COLO668 (cell line): ENCODE measurements around the gene ATP9A.
A peak's percentile ranks its signal among the peaks of the same experiment; 100 is the strongest.

Source experiments
- DNase-seq: peaks from one replicate; lab custom pipeline; 2025; ENCODE audit not compliant: unreplicated experiment; lab: John Stamatoyannopoulos, UW

ATP9A gene

DNA sequence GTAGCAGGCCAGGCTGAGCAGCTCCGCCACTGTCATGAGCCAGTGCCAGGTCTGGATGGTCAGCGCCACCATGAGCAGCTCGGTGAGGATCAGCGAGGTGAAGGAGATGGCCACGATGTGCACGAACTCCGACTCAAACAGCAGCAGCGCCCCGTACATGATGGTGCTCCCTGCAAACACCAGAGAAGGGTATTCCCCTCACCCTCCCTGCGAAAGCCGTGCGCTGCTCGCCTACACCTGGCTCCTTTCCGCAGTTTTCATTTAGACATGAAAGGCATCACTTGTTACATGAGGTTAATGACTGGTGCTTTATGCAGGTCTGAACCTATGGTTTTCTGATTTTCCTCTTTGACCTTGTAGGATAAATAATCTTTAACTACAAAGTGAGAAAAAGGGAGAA lies 163.3 kb downstream of the ATP9A start:
- no peak for DNase-seq

DNA sequence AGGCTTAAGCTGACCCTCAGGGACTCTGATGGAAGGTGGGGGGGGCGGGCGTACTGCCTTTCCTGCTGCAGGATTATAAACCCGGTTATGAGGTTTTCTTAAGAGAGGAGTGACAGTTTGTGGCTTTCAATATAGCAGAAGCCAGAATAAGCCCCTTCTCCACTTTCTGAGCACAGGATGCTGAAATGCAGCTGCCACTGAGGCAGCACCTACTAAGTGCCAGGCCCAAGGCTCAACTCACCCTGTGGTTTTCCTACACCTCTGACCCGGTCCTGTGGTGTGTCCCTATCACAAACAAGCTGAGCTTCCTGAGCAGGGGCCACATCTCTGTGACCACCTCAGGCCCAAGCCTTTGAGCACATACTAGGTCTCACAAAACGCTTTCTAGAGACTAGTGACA lies 166.1 kb downstream of the ATP9A start:
- DNase-seq = no peak

- no peak for DNase-seq
Observed at GRCh38 chr20:51600950-51601349, 167.2 kb downstream of the ATP9A start.

- no peak for DNase-seq
Observed at GRCh38 chr20:51600016-51600420, 168.2 kb downstream of the ATP9A start.

- DNase-seq = no peak
Observed at GRCh38 chr20:51598556-51598955, 169.6 kb downstream of the ATP9A start.

DNA sequence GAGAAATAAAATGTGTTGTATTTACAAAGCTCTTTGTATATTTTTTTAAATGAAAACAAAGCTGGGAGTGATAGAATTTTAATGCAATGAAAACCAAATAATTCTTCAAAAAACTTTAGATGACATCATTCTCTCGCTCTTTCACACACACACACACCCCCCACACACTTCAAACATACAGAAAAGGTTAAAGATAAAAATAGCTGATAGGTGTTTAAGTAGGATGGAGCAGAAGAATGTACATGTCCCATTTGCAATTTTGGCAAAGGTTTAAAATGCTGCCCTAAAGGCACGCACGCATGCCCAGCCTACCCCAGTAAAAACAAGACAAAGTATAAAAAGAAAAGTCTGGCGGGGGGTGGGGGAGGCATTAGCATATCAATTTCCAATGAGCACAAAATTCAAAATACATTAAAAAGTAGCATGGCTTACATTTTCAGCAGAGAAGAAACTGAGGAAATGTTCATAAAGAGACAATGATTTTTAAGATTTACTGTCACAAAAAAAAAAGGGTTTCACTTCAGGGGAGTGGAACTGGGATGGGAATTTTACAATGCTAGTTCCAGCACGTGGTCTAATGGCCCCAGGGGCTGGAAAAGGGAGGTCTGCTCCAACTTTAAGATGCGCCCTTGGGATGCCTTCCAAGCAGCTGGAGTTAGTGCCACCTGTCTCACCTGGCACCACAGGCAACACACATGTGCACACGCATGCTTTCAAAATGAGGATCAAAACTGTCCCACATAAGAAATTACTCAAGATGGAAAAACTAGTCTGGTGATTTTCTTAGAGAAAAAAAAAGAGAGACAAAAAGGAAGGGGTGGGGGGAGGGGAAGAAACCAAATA lies 170.6 kb downstream of the ATP9A start:
- DNase-seq = no peak

- DNase-seq = no peak
Observed at GRCh38 chr20:51596668-51597388, 171.4 kb downstream of the ATP9A start.

- DNase-seq = no peak
Observed at GRCh38 chr20:51595744-51596143, 172.4 kb downstream of the ATP9A start.

GRCh38 chr20:51595058-51595532 lies 173.1 kb downstream of the ATP9A start:
- peak; percentile 83 for DNase-seq

DNA sequence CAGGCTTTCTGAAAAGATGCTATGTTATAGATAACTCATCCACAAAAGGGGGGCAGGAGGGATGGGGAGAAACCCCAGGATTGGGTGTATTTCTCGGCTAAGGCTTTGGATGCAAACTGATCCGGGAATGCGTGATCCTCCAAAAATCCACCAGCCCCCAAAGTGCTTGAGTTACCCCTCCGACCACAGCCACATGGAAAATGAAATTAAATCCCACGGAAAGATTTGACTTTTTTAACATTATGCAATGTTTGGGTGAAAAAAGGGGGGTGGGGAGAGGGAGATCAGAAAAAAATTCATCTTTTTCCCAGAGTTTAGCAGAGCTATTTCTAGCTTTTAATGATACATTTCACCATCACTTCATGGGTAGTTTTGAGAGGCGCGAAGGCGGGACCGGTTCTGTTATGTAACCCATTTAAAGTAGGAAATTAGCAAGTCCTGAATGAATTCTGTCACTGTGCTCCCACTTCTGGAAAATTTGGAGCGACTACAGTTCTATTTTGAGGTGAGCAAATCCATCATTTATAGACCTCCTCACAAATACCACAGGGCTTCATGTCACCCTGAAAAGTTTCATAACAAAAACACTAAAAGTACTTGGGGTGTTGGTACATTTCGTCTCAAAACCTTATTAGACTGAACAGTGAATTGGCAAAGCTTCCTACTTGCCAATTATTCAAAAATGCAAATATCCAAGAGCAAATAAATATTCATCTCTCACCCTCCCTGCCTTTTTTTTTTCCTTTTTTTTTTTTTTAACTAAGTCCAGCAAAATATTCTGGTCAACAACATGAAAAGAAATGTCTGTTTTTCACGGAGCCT lies 173.7 kb downstream of the ATP9A start:
- DNase-seq = no peak

DNA sequence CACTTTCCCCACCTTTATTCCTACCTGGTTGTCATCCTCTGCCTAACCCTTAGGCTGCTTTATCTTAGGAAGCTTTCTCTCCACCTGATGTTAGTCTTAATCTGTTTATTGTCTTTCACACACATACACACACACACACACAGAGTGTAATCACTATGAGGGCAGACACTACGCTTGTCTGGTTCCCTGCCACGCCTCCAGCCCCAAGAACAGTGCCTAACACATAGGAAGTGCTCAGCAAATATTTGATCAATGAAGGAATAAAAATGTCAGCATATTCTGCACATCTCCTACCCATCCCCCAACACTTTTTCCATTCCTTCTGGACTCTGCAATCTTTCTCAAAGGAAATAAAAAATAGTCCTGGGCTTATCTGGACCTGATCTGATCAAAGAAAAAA lies 174.6 kb downstream of the ATP9A start:
- DNase-seq = no peak

DNA sequence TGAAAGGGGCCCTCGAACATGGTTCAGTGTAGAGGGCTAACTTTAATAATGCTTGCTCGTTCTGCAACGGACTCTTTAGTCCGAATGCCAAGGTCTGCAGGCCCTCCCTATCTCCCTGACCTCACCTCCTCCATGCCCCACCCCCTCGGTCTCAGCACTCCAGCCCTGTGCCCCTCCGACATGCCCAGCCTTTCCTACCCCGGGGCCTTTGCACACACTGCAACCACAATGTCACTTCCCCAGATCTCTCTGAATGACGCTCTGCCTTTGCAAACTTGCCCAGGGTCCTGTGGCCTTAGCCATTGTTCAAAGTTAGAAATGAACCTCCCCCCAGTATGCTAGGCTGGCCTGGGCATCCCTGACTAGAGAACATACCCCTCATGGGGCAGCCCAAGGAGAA lies 175.6 kb downstream of the ATP9A start:
- DNase-seq = no peak

- no peak for DNase-seq
Observed at GRCh38 chr20:51591871-51592270, 176.3 kb downstream of the ATP9A start.

DNA sequence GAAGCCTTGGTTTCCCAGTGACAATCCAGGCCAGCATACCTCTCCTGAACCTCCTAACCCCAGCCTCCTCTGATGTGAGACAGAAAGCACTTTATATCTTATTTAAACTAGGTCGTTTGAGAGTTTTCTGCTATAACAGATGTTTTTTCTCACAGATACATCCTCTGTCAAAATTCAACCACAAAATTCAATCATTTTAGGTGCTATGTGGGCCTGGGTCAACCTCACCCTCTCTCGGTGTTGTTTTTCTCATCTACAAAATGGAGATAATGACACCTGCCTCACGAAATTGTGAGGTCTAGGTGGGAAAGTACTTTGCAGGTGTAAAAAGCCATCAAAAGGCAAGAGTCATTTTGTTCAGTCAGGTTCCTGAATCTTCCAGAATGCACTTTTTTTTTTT lies 179.4 kb downstream of the ATP9A start:
- DNase-seq = no peak

DNA sequence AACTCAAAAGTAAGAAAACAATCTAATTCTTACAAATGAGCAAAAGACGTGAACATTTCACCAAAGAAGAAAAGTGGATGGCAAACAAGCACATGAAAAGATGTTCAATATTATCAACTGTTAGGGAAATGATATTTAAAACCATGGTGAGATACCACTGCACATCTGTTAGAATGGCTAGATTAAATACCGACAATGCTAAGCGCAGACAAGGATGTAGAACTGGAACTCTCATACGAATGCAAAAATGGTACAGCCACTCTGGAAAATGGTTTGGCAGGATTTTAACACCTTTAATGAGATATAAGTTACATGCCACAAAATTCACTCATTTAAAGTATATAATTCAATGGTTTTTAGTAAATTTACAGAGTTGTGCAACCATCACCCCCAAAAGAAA lies 181.0 kb downstream of the ATP9A start:
- DNase-seq = no peak

DNA sequence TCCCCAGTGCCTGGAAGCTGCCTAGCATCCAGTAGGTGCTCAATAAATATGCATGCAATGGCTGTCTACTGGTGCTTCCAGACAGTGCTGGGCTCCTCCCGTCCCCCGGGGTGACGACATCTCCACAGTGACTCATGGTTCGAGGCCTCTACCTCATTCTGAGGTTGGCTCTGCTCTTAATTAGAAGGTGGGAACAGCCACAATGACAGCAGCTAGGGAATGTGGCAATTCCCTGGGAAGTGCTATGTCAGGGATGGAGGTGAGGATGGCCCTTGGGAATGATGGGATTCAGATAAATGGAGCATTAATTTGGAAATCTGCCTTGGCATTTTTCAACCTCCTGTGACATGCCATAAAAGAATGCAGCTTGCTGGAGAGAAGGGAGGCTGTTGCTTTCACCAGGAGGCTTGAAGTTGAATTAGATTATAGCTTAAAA lies 182.2 kb downstream of the ATP9A start:
- no peak for DNase-seq

GRCh38 chr20:51585148-51585547 lies 183.0 kb downstream of the ATP9A start:
- DNase-seq = no peak

GRCh38 chr20:51584737-51585136 lies 183.5 kb downstream of the ATP9A start:
- DNase-seq = no peak

GRCh38 chr20:51584116-51584515 lies 184.1 kb downstream of the ATP9A start:
- DNase-seq = no peak

GRCh38 chr20:51583499-51583898 lies 184.7 kb downstream of the ATP9A start:
- no peak for DNase-seq

DNA sequence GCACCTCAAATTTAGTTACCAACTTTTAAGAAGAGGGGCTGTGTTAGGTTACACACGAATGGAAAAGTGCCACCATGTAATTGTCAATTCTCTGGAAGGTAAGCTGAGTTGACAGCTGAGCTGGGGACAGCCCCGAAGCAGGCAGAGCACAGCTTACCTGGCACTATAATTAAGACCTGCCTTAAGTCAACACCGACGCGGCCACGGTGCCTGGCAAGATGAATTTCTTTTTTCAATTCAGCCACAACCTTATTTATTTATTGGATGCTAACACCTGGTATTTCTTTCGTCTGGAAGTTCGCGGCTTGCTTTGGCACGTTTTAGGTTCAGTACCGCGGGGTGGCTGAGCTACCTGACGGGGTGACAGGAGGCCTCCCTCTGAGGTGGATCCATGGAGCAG lies 185.1 kb downstream of the ATP9A start:
- peak; percentile 38 for DNase-seq
